ENCODE results near the gene NGDN.

DNA sequence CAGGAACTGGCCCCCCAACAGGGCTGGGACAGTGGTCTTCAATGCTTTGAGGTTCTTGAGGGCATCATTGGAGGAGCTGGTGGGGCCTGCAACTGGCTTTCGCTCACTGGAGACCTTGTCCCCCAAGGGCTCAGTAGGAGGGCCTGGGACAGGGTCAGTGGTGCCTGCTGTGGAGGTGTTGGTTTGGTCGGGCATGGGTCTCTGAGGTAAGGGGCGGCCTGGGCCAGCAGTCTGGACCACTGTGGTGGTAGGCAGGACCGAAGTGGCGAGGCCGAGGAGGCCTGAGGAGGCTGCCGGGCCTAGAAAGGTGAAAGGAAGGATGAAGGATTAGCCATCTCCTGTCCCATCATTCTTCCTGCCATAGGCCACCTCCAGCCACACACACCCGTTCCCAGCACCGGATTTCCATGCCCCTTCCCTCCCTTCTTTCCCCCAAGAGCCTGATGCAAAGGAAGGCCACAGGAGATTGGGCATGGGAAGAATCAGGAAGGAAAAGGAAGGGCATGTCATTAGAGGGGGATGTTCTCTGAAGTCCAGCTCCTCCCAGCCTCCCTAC is 53.2 kb downstream of the NGDN start:
- TF ChIP-seq, protein P1, sequence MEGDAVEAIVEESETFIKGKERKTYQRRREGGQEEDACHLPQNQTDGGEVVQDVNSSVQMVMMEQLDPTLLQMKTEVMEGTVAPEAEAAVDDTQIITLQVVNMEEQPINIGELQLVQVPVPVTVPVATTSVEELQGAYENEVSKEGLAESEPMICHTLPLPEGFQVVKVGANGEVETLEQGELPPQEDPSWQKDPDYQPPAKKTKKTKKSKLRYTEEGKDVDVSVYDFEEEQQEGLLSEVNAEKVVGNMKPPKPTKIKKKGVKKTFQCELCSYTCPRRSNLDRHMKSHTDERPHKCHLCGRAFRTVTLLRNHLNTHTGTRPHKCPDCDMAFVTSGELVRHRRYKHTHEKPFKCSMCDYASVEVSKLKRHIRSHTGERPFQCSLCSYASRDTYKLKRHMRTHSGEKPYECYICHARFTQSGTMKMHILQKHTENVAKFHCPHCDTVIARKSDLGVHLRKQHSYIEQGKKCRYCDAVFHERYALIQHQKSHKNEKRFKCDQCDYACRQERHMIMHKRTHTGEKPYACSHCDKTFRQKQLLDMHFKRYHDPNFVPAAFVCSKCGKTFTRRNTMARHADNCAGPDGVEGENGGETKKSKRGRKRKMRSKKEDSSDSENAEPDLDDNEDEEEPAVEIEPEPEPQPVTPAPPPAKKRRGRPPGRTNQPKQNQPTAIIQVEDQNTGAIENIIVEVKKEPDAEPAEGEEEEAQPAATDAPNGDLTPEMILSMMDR (IDR thresholded peaks at IDR 0.05 in 2 of 3, conservative IDR thresholded peaks at IDR 0.05 in 1 of 3; ENCODE audit: borderline replicate concordance in 1 of 3, insufficient read depth in 1 of 3, low read depth in 2 of 3, low read length in 2 of 3), result no peak
- TF ChIP-seq POLR2AphosphoS5 (IDR thresholded peaks at IDR 0.05; ENCODE audit: low read depth, low read length), result no peak
- TF ChIP-seq, protein P2, sequence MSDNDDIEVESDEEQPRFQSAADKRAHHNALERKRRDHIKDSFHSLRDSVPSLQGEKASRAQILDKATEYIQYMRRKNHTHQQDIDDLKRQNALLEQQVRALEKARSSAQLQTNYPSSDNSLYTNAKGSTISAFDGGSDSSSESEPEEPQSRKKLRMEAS (IDR thresholded peaks at IDR 0.05), result no peak
- TF ChIP-seq POLR2A (IDR thresholded peaks at IDR 0.05; ENCODE audit: borderline replicate concordance, extremely low read depth, insufficient read depth, insufficient read length), result no peak
- TF ChIP-seq SP1 (IDR thresholded peaks at IDR 0.05; ENCODE audit: low read depth), result no peak
- no peak for TF ChIP-seq RAD21 (IDR thresholded peaks at IDR 0.05; ENCODE audit: low read depth)
- no peak for TF ChIP-seq TCF7L2 (IDR thresholded peaks at IDR 0.05; ENCODE audit: borderline replicate concordance, extremely low read depth, insufficient read depth, insufficient read length)
- no peak for TF ChIP-seq CEBPB (IDR thresholded peaks at IDR 0.05; ENCODE audit: low read depth)
- TF ChIP-seq EZH2 (IDR thresholded peaks at IDR 0.05), result no peak
- no peak for TF ChIP-seq ZFX (IDR thresholded peaks at IDR 0.05)
- TF ChIP-seq EGR1 (IDR thresholded peaks at IDR 0.05; ENCODE audit: low read depth), result no peak
- TF ChIP-seq ZNF274 (IDR thresholded peaks at IDR 0.05; ENCODE audit: low read depth, low read length), result no peak
- no peak for TF ChIP-seq EZH2phosphoT487 (IDR thresholded peaks at IDR 0.05; ENCODE audit: borderline replicate concordance)

Measured in HCT116 (cell line).